Measurements from ENCODE around the gene ACACB. TPM values are rescaled to one million over a fixed set of nuclear protein-coding genes. Genes with fewer than 3 reads are reported as not detected.

ACACB gene
- total RNA-seq, 1 donor from 2014 or later: 5.9 TPM

DNA sequence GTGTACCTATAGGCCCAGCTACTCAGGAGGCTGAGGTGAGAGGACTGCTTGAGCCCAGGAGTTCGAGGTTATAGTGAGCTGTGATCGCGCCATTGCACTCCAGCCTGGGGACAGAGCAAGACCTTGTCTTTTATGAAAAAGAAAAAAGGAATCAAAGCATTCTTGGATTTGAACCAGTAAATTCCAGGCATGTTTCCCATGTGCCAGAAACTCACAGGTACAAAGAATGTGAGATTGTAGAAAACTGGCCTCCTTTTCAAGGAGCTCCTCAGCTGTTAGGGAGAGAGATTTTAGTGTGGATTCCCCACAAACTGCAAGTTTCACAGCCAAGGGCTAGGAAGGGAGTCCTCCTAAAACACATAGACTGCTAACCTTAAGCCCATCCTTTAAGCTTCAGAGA is 97.7 kb downstream of the ACACB start:
- no peaks in the 10 kb centered on the region for H3K27me3 Mint-ChIP-seq (ENCODE audit: low read depth)
- DNase-seq (ENCODE audit: low spot score): no peak
- no peaks in the 10 kb centered on the region for H3K9me3 Mint-ChIP-seq (ENCODE audit: low read depth)
- H3K27ac Mint-ChIP-seq (ENCODE audit: unreplicated experiment): no peak overlapping the region
- no peaks in the 10 kb centered on the region for H3K4me1 Mint-ChIP-seq (ENCODE audit: low read depth)
- H3K36me3 Mint-ChIP-seq (ENCODE audit: low read depth): no peaks in the 10 kb centered on the region
- H3K4me3 Mint-ChIP-seq (ENCODE audit: unreplicated experiment): no peak overlapping the region
- TF ChIP-seq, protein P1, sequence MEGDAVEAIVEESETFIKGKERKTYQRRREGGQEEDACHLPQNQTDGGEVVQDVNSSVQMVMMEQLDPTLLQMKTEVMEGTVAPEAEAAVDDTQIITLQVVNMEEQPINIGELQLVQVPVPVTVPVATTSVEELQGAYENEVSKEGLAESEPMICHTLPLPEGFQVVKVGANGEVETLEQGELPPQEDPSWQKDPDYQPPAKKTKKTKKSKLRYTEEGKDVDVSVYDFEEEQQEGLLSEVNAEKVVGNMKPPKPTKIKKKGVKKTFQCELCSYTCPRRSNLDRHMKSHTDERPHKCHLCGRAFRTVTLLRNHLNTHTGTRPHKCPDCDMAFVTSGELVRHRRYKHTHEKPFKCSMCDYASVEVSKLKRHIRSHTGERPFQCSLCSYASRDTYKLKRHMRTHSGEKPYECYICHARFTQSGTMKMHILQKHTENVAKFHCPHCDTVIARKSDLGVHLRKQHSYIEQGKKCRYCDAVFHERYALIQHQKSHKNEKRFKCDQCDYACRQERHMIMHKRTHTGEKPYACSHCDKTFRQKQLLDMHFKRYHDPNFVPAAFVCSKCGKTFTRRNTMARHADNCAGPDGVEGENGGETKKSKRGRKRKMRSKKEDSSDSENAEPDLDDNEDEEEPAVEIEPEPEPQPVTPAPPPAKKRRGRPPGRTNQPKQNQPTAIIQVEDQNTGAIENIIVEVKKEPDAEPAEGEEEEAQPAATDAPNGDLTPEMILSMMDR (IDR thresholded peaks at IDR 0.05): no peak

DNA sequence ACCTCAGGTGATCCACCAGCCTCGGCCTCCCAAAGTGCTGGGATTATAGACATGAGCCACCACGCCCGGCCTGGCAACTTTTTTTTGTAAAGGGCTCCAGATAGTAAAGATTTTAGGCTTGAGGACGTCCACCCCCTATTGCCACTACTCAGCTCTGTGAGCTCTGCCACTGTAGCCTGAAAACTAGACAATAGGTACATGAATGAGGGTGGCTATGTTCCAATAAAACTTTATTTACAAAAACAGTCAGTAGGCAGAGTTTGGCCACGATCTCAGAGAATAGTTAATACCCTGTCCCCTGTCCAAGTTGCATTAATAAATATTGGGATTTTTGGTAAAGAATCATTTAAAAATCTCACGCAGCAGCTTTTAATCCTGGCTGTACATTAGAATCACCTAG is 102.6 kb downstream of the ACACB start:
- no peaks in the 10 kb centered on the region for H3K4me1 Mint-ChIP-seq (ENCODE audit: low read depth)
- H3K27ac Mint-ChIP-seq (ENCODE audit: unreplicated experiment): no peak overlapping the region
- H3K4me3 Mint-ChIP-seq (ENCODE audit: unreplicated experiment): no peak overlapping the region
- no peaks in the 10 kb centered on the region for H3K27me3 Mint-ChIP-seq (ENCODE audit: low read depth)
- TF ChIP-seq, protein P1 (IDR thresholded peaks at IDR 0.05): no peak
- H3K36me3 Mint-ChIP-seq (ENCODE audit: low read depth): peaks cover 1% of the 10 kb centered on the region
- H3K9me3 Mint-ChIP-seq (ENCODE audit: low read depth): no peaks in the 10 kb centered on the region
- no peak for DNase-seq (ENCODE audit: low spot score)

DNA sequence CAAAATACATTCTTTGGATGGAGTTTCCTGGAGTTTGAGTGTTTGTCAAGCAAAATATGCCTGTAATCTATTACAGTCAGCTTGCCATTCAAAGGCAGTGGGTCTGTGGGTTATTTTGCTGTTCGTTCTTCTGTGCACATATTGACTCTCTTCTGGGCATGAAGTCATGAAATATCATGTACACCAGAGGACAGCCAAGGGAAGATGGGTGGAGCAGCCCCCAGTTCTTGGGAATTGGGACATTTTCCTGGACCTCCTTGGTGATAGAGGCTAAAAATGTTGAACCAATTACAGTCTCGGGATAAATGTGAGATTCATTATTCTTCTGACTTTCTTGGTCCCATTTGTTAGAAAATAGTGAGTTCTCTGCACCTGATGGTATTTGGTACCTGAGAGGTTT is 103.6 kb downstream of the ACACB start:
- no peaks in the 10 kb centered on the region for H3K9me3 Mint-ChIP-seq (ENCODE audit: low read depth)
- no peak for DNase-seq (ENCODE audit: low spot score)
- TF ChIP-seq, protein P1 (IDR thresholded peaks at IDR 0.05): no peak
- no peaks in the 10 kb centered on the region for H3K4me1 Mint-ChIP-seq (ENCODE audit: low read depth)
- H3K27ac Mint-ChIP-seq (ENCODE audit: unreplicated experiment): no peak overlapping the region
- H3K36me3 Mint-ChIP-seq (ENCODE audit: low read depth): peaks cover 1% of the 10 kb centered on the region
- no peaks in the 10 kb centered on the region for H3K27me3 Mint-ChIP-seq (ENCODE audit: low read depth)
- no peak overlapping the region for H3K4me3 Mint-ChIP-seq (ENCODE audit: unreplicated experiment)

DNA sequence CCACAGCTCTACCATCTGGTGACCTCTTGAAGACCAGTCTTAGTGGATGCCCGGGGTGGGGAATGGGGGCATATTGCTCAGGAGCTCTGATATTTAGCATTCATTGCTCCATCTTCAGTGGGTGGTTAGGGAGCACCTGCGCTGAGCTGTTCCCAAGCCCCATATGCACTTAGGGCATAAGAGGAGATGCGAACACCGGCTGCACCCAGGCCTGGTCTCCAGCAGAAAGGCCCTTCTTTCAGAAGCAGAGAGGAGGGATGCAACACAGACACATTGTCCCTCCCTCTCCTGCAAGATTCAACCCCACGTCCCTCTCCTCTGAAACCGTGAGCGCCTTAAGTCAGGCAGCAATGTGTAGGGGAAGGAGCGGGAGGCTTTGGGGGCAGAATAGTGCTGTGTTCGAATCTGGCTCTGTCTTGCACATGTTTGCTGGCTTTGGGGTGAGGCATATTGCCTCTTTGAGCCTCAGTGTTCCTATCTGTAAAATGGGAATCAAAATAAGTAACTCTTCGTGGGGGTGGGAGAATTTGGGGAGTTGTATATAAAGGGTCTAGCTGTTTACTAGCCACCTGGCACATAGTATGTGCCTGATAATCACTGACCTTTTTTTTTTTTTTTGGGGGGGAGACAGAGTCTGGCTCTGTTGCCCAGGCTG is 105.0 kb downstream of the ACACB start:
- TF ChIP-seq, protein P1 (IDR thresholded peaks at IDR 0.05): no peak
- Mint-ChIP-seq H3K36me3 (ENCODE audit: low read depth) (peaks cover 1% of the 10 kb centered on the region), H3K4me1 (ENCODE audit: low read depth) (no peaks in the 10 kb centered on the region), H3K4me3 (ENCODE audit: unreplicated experiment) (no peak overlapping the region), H3K27me3 (ENCODE audit: low read depth) (no peaks in the 10 kb centered on the region), H3K9me3 (ENCODE audit: low read depth) (no peaks in the 10 kb centered on the region), H3K27ac (ENCODE audit: unreplicated experiment) (no peak overlapping the region)
- no peak for DNase-seq (ENCODE audit: low spot score)

- TF ChIP-seq, protein P1 (IDR thresholded peaks at IDR 0.05): no peak
- Mint-ChIP-seq H3K36me3 (ENCODE audit: low read depth) (peaks cover 1% of the 10 kb centered on the region), H3K27ac (ENCODE audit: unreplicated experiment) (no peak overlapping the region), H3K9me3 (ENCODE audit: low read depth) (no peaks in the 10 kb centered on the region), H3K4me1 (ENCODE audit: low read depth) (no peaks in the 10 kb centered on the region), H3K27me3 (ENCODE audit: low read depth) (no peaks in the 10 kb centered on the region), H3K4me3 (ENCODE audit: unreplicated experiment) (no peak overlapping the region)
- no peak for DNase-seq (ENCODE audit: low spot score)
These were observed 105.7 kb downstream of the ACACB start for GRCh38 chr12:109222062-109222461.
